ENCODE data around the gene AGTRAP.

Gene AGTRAP

GRCh38 chr1:11736746-11737639 is 1.1 kb downstream of the AGTRAP start:
- peak; percentile 23 for DNase-seq

DNA sequence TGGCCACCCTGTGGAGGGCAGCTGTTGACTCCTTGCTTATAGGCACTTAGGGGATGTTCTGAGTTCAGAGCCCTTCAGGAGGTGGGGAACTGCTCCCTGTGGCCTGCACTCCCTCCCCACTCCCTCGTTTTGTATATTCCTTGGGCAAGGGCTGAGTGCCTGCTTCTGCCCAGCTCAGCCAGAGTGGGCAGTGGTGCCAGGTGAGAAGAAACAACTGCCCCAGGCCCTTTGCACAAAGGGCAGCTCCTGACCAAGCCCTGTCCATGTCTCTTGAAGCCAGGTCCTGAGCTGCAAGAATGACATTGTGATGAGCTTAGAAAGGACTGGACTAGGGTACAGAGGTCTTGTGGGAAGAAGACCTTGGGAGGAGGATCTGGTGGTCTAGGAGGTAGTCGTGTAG is 2.2 kb downstream of the AGTRAP start:
- no peak for DNase-seq

DNA sequence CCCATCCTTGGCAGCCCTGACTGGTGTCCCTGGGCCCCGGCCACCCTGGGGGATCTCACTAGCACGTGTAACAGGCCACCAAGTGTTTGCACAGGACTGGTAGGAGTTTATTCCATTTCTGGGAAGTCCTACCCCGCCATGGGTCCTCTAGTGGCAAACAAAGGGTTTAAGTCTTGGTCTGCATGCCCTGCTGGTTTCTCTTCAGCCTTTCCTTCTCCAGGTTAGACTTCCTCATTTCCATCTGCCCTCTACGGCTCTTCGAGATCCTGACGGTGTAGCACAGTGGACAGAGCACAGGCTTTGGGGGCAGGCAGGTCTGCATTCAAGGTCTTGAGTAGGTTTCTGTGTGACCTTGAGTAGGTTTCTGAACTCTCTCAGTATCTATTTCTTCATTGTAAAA is 2.8 kb downstream of the AGTRAP start:
- no peak for DNase-seq

- DNase-seq: no peak
Observed at GRCh38 chr1:11740258-11741192, 4.6 kb downstream of the AGTRAP start.

GRCh38 chr1:11741482-11741881 is 5.5 kb downstream of the AGTRAP start:
- DNase-seq: no peak

DNA sequence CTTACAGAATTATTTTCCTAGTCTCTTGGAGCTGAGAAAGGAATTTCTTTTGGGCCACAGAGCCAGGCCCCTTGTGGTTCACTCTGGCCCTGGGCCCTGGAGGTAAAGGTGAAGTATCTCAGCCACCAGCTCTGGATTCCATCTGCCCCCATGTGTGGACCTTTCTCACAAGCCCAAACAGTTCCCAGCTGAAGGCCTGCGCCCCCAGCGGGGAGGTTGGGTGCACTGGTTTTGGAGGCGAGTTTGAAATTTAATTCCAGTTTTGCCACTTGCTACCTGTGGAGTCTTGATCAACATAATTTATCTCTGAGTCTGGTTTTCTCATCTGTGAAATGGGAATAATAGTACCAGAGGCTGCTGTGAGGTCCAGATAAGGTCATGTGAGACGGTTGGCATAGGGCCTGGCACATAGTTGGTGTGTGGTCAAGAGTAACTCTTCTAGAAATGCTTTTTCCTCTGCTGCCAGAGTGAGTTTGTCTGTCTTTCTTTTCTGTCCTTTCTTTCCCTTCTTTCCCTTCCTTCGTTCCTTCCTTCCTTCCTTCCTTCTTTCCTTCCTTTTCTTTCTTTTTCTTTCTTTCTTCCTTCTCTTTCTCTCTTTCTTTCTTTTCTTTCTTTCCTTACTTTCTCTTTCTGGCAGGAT is 6.1 kb downstream of the AGTRAP start:
- DNase-seq: no peak

DNA sequence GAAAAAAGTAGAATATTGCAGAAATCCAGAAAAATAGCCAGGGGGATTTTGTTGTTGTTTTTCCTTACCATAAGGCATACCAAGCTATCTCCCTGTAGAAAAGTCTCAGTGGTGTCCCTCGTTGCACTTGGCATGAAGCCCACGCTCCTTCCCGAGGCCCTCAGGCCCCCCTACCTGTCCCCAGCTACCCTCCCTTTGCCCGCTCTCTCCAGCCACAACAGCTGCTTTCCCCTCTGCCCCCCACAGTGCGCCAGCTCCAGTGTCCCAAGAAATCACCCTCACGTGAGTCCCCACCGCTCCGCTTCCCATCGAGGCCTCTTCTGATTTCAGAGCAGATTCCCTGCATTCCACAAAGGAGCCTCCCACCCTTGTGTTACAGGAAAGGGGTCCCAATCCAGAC is 8.4 kb downstream of the AGTRAP start:
- DNase-seq: no peak

GRCh38 chr1:11746092-11746491 is 10.2 kb downstream of the AGTRAP start:
- no peak for DNase-seq

DNA sequence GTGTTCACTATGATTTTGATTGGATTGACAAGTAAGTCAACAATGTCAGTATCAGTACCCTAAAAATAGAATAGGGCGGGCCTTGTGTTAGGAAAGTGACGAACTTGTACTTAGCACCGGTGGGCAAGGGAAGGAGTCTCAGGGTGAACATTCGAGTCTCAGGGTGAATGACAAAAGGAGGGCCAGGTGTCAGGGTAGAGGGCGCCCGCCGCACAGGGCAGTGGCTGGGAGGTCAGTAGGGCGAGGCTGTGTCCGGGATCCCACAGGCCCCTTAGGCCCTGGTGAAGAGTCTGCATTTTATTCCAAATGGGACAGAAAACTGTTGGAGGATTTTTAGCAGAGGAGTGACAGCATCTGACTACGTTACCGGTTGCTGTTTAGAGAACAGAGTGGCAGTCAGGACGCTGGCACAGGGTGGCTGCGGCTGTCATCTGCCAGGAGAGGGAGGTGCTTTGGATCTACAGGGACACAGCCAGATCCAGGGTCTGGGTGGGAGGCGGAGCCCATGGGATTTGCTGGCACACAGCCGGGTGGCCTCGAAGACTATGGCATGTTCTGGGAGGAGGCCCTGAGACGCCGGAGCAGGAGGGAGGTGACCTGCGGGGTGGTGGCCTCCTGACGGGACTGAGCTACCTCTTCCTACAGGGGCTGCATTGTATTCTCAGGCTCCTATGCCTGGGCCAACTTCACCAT is 11.0 kb downstream of the AGTRAP start:
- DNase-seq: no peak

GRCh38 chr1:11748294-11749202 is 12.6 kb downstream of the AGTRAP start:
- DNase-seq: no peak

GRCh38 chr1:11749203-11749689 is 13.3 kb downstream of the AGTRAP start:
- no peak for DNase-seq

GRCh38 chr1:11749996-11750395 is 14.1 kb downstream of the AGTRAP start:
- DNase-seq: no peak

DNA sequence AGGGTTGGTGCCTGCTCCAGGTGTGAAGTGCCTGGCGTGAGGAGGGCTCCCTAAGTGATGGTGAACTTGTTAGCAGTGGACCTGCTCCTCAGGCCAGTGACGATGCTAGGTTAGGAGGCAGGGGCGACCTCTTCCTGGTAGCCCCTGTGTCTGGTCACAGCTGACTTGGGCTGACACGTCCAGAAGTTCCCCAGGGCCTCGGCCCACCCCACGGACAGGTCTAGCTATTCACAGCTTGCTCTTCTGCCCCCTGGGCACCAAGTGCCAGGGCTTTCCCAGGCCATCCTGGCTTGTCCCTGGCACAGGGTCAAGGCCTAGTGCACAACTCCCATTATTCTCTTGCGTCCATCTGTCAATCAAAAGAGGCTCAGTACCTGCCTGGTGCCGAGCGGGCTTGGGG is 15.2 kb downstream of the AGTRAP start:
- no peak for DNase-seq

DNA sequence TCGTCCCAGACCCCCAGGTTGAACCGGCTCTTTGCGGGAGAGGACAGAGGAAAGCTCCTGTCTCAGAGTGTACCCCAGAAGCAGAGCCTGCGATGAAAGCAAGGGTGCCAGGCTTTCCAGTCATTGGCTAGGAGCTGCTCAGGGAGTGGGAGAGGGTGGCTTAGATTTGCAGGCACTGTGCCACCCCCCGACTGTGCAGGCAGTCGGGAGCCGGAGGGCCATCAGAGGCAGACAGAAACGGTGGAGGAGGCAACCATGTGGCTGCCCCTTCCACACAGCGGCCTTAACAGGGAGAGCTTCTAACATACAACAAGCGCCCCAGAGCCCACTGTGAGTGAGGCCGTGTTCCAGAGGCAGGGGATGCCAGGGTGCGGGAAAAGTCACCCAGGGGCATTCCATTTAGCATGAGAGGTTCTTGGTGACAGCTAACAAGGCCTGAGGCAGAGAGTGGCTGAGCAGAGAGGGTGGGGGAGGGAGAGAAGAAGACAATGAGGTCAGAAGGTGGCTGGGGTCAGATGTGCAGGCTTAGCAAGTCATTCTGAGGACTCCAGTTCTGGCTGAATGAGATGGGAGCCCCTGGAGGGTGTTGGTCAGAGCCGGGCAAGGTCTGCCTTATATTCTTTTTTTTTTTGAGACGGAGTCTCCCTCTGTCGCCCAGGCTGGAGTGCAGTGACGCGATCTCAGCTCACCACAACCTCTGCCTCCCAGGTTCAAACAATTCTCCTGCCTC is 16.6 kb downstream of the AGTRAP start:
- no peak for DNase-seq

DNA sequence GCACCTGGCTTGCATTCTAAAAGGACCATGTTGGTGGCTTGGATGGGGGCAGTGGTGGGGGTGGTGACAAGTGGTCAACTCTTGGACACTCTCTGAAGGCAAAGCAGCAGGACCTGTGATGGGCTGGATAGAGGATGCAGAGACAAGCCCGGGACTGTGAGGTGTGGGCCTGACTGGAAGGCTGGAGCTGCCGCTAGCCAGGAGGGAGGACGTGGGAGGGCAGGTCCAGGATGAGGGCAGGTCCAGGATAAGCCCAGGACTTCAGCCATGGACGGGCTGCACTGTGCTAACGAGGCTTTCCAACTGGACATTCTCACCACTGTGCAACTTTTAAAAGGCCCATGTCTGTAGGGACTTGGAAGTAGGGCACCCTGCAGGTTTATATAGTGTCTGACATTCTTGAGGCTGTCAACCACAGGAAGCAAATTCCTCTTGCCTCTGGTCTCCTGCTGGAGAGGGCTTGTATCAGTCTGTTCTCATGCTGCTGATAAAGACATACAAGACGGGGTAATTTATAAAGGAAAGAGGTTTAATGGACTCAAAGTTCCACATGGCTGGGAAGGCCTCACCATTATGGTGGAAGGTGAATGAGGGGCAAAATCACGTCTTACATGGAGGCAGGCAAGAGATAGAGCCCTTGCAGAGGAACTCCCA is 17.7 kb downstream of the AGTRAP start:
- DNase-seq: no peak

DNA sequence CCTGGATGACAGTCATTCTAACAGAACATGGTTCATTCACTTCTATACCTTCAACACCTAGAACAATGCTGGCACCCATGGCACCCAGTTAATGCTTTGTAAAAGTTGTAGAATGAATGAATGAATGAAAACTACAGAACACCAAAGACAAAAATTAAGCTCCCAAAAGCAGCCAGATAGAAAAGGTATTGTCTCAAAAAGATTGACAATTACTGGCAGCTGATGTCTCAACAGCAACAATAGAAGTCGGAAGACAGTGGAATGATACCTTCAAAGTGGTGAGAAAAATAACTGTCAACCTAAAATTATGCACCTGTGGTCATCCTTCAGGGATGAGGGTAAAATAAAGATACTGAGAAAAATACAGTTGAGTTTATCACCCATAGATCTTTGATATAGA is 21.1 kb downstream of the AGTRAP start:
- no peak for DNase-seq

DNA sequence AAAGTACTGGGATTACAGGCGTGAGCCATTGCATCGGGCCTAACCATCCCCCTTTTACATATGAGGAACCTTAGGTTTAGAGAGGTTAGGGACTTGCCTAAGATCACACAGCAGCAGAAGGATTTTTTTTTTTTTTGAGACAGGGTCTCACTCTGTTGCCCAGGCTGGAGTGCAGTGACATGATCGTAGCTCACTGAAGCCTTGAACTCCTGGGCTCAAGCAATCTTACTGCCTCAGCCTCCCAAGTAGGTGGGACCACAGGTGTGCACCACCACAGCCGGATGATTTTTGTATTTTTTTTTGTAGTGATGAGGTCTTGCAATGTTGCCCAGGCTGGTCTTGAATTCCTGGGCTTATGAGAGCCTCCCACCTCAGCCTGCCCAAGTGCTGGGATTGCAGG is 23.9 kb downstream of the AGTRAP start:
- no peak for DNase-seq

- DNase-seq: no peak
Observed at GRCh38 chr1:11761285-11761684, 25.3 kb downstream of the AGTRAP start.

GRCh38 chr1:11761988-11762406 is 26.1 kb downstream of the AGTRAP start, which contains the start of gene C1orf167:
TSS of gene C1orf167 (plus strand) at chr1:11762193. CDS start at chr1:11764401, 2,208 bp downstream.
- DNase-seq: no peak

- DNase-seq: no peak
Observed at GRCh38 chr1:11764115-11764514, 28.2 kb downstream of the AGTRAP start.

All from effector CD4-positive, alpha-beta T cell (primary cell).